Measurements from ENCODE around the gene PARD3B. TPM values are rescaled to one million over a fixed set of nuclear protein-coding genes. Genes with fewer than 3 reads are reported as not detected.

PARD3B gene
- total RNA-seq, 1 experiment from 2014 or later: 5.8 TPM

- no peak for DNase-seq (ENCODE audit: extremely low read depth, low read depth)
These were observed 739.1 kb downstream of the PARD3B start for GRCh38 chr2:205284334-205284733.

- DNase-seq (ENCODE audit: extremely low read depth, low read depth): no peak
These were observed 742.0 kb downstream of the PARD3B start for GRCh38 chr2:205287316-205287715.

- no peak for DNase-seq (ENCODE audit: extremely low read depth, low read depth)
These were observed 743.4 kb downstream of the PARD3B start for GRCh38 chr2:205288686-205289085.

- DNase-seq (ENCODE audit: extremely low read depth, low read depth): no peak
These were observed 745.0 kb downstream of the PARD3B start for GRCh38 chr2:205290299-205290698.

- no peak for DNase-seq (ENCODE audit: extremely low read depth, low read depth)
These were observed 747.5 kb downstream of the PARD3B start for GRCh38 chr2:205292665-205293295.

GRCh38 chr2:205293559-205293958 lies 748.3 kb downstream of the PARD3B start:
- no peak for DNase-seq (ENCODE audit: extremely low read depth, low read depth)

- no peak for DNase-seq (ENCODE audit: extremely low read depth, low read depth)
These were observed 751.7 kb downstream of the PARD3B start for GRCh38 chr2:205296959-205297358.

- no peak for DNase-seq (ENCODE audit: extremely low read depth, low read depth)
These were observed 752.1 kb downstream of the PARD3B start for GRCh38 chr2:205297368-205297767.

- DNase-seq (ENCODE audit: extremely low read depth, low read depth): no peak
These were observed 752.6 kb downstream of the PARD3B start for GRCh38 chr2:205297846-205298245.

GRCh38 chr2:205311201-205311600 lies 765.9 kb downstream of the PARD3B start:
- DNase-seq (ENCODE audit: extremely low read depth, low read depth): no peak

- DNase-seq (ENCODE audit: extremely low read depth, low read depth): no peak
These were observed 776.0 kb downstream of the PARD3B start for GRCh38 chr2:205321231-205321630.

GRCh38 chr2:205323929-205324328 lies 778.7 kb downstream of the PARD3B start:
- no peak for DNase-seq (ENCODE audit: extremely low read depth, low read depth)

- no peak for DNase-seq (ENCODE audit: extremely low read depth, low read depth)
These were observed 779.1 kb downstream of the PARD3B start for GRCh38 chr2:205324355-205324754.

GRCh38 chr2:205333351-205333750 lies 788.1 kb downstream of the PARD3B start:
- DNase-seq (ENCODE audit: extremely low read depth, low read depth): no peak

GRCh38 chr2:205337274-205337673 lies 792.0 kb downstream of the PARD3B start:
- no peak for DNase-seq (ENCODE audit: extremely low read depth, low read depth)

- no peak for DNase-seq (ENCODE audit: extremely low read depth, low read depth)
These were observed 792.9 kb downstream of the PARD3B start for GRCh38 chr2:205338156-205338555.

- no peak for DNase-seq (ENCODE audit: extremely low read depth, low read depth)
These were observed 797.8 kb downstream of the PARD3B start for GRCh38 chr2:205343103-205343502.

GRCh38 chr2:205346649-205347048 lies 801.4 kb downstream of the PARD3B start:
- no peak for DNase-seq (ENCODE audit: extremely low read depth, low read depth)

GRCh38 chr2:205347899-205348298 lies 802.6 kb downstream of the PARD3B start:
- DNase-seq (ENCODE audit: extremely low read depth, low read depth): no peak

GRCh38 chr2:205352094-205352493 lies 806.8 kb downstream of the PARD3B start:
- no peak for DNase-seq (ENCODE audit: extremely low read depth, low read depth)

GRCh38 chr2:205352593-205352992 lies 807.3 kb downstream of the PARD3B start:
- no peak for DNase-seq (ENCODE audit: extremely low read depth, low read depth)

GRCh38 chr2:205357732-205358131 lies 812.5 kb downstream of the PARD3B start:
- DNase-seq (ENCODE audit: extremely low read depth, low read depth): no peak

- no peak for DNase-seq (ENCODE audit: extremely low read depth, low read depth)
These were observed 813.1 kb downstream of the PARD3B start for GRCh38 chr2:205358351-205358815.

Data from NCI-H460 (cell line).